HG03139 (cell line): ENCODE measurements around the gene CD58.
"Not testable (repeated sequence)": the region's sequence is repeated elsewhere in the genome, so short reads cannot be mapped to it uniquely, and the experiment has no call there.

ENCODE experiments used
- ATAC-seq: cut with Tn5 transposase; IDR thresholded peaks from one replicate; pipeline ENCODE4 v1.9.1; 2021; ENCODE audit not compliant: unreplicated experiment

CD58 gene

GRCh38 chr1:116593977-116594376 is 23.2 kb upstream of the CD58 start:
- ATAC-seq = not testable (repeated sequence)

GRCh38 chr1:116593401-116593800 is 22.6 kb upstream of the CD58 start:
- ATAC-seq = not testable (repeated sequence)

DNA sequence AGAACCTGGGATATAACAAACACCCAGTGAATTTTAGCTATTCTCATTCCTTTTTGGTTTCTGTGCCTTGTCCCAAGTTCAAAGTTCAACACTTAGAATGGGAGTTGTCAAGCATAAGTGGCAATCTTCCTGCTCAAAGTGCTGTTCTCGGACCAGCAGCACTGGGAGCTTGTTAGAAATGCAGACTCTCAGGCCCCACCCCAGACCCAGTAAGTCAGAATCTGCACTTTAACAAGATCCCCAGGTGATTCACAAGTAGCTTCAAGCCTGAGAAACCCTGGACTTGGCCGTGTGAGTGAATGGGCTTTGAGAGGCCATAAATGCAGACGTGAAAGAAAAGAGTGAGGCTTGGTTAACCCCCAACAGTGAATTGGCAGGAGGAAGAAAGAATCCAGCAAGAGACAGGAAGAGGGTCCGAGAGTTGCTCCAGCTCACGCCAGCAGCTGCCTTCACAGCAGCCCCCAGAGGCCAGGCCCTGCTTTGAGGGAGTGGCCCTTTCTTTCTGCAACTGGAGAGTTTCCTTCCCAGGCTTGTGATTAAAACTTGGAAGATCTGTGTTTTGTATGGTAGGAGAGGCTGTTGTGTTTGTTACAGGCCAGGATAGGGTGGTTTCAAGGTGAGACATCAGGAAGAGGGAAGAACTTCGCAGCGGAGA is 21.3 kb upstream of the CD58 start:
- ATAC-seq = not testable (repeated sequence)

DNA sequence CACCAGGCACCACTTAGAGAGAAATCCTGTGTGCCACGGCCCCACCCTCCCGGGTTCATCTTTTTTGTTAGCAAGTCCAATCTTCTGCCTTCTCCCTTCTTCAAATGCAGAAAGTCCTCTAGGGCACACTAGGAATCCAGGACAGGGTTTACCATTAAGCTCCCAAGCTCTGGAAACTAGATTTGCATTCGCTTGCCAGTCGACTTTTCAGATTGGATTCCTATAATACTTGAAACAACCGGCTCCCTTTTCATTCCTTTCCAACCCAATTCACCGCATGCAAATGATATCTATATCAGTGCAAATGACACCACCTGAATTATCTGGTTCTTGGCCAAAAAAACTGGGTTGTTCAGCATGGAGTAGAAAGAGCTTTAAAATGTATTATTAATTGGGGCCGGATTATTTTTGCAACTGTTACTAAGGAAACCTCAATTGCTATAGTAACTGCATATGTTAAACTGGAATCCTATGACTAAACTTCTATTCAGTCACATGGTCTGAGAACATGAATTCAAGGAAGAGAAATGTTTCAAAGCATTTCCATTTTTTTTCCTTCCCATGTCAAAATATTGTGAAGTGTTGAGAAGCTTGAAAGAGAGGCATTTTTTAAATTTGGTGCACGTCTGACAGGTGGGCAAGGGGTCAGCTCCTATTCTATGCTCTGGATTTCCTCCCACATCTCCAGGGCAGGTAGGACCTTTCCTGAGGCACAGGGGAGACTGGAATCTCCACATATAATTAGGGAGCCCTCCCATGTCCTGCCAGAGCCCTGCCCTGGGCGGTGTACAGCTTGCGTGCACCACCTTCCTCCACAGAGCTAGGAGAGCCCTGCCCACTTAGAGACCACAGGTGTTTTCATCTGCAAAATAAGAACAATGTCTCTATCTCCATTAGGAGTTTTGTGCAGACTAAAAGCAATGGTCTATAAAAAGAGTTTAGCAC is 20.5 kb upstream of the CD58 start:
- not testable (repeated sequence) for ATAC-seq

- ATAC-seq = not testable (repeated sequence)
Measured at GRCh38 chr1:116590359-116591005, 19.7 kb upstream of the CD58 start.

DNA sequence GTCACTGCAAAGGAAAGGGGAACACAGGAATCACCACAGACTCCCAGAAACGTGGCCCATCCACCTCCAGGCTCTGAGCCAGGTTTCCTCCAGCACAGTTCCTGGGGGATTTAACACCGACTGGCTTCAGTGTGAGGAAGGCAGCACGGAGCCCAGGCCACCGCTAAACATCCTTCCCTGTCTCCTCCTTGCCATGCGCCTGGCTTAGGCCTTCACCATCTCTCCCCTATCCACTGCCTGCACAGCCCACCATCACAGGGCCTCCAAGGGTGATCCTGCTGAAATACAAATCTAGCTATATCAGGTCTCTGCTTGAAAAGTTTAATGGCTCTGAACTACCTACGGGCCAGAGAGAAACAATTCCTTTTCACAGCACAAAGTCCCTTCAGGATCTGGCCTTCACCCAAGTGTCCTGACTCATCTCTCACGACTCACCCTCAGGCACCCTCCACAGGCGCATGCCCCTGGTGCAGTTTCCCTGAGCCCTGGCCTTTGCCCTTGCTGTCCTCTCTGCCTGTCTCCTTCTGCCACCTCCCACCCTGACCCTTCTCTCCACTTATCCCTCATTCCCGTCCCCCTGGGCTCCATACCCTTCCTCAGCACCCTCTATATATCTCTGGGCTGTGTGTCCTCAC is 18.4 kb upstream of the CD58 start:
- not testable (repeated sequence) for ATAC-seq

- ATAC-seq = no peak
Measured at GRCh38 chr1:116587501-116588227, 16.8 kb upstream of the CD58 start.

DNA sequence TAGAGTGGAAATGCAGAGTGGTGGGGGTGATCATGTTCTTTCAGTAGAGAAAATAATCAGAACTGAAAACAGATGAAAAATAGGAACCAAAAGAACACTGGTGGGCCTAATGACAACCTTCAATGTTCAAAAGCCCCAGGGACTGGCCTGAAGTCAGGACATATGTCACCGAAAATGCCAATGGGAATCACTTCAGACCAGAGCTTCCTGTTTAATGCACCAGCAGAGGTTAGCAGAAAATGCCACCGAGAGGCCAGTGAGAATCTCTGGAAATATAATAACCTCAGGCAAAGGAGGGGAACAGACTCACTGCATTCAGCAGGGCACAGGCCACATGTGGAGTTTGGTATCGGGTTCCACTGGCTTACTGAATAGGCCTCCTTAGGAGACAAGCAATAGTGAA is 15.9 kb upstream of the CD58 start:
- ATAC-seq = no peak

DNA sequence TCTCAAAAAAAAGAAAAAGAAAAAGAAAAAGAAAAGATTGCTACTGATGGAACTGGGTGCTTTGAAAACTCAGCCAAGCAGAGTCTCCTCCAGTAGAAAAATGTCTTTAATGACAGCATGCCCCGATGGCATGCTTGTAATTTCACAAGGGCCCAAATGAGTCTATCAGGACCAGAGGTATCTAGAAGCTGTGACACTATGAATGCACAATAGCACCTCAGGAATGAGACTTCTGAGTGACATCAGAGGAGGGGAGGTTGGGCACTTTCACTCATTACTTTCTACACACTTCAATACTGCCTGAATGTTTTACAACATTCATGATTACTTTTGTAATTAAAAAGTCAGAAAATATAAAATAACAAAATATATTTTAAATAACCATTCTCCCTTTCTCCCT is 15.1 kb upstream of the CD58 start:
- no peak for ATAC-seq

GRCh38 chr1:116581323-116581885 is 10.6 kb upstream of the CD58 start:
- no peak for ATAC-seq

DNA sequence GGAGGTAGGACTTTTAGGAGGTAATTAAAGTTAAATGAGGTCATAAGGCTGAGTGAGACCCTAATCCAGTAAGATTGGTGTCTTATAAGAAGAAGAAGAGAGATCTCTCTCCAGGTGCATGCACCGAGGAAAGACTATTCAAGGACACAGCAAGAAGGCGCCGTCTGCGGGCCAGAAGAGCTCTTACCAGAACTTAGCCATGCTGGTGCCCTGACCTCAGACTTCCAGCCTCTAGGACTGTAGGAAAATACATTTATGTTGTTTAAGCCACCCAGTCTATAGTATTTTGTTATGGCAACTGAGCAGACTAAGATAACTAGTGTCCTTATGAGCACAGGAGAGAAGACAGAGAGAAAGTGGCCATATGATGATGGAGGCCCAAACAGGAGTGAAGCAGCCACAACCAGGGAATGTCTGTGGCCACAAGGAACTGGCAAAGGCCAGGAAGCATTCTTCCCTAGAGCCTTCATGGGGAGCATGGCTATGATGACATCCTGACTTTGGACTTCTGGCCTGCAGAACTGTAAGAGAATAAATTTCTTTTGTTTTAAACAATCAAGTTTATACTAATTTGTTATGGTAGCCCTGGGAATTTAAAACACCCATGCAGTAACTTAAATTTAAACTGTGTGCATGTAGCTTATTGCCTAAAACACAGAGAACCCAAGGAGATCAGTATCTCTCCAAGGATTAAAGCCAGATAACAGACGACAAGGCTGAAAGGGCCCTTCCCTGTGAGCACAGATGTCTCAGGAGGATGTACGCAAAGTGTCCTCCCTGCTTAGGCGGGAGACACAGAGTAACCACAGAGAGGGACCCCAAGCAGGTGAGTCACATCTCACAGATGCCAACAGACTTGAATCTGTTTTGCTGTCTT is 9.9 kb upstream of the CD58 start:
- no peak for ATAC-seq

DNA sequence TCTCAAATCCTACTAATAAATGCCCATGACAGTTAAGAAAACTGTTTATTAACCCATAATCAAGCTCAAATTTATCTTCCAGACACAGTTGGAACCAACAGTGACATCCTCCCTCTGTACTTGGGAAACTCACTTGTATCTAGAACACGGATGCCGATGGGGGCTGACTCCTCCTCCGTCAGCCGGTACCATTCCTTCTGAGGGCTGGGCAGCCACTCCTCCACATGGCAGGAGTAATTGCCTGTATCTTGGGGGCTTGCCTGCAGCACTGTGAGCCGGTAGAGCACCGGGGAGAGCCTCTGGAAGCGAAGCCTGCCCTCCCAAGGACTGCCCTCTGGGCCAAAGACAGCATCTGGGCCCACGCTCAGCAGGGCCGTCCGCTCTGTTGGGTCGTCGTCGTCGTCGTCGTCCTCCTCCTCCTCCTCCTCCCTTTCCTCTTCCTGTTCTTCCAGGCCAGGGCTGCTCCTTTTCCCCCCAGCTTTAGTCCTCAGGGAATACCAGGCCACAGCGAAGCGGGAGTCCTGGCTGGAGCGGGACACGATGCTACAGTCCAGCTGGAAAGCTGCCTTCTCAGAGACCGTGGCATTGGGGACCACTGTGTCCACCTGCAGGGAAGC is 8.5 kb upstream of the CD58 start:
- no peak for ATAC-seq

- ATAC-seq = no peak
Measured at GRCh38 chr1:116578581-116578980, 7.8 kb upstream of the CD58 start.

- ATAC-seq = no peak
Measured at GRCh38 chr1:116577759-116578314, 7.0 kb upstream of the CD58 start.

- ATAC-seq = no peak
Measured at GRCh38 chr1:116574581-116575291, 3.9 kb upstream of the CD58 start.

- ATAC-seq = no peak
Measured at GRCh38 chr1:116573431-116574095, 2.7 kb upstream of the CD58 start.

DNA sequence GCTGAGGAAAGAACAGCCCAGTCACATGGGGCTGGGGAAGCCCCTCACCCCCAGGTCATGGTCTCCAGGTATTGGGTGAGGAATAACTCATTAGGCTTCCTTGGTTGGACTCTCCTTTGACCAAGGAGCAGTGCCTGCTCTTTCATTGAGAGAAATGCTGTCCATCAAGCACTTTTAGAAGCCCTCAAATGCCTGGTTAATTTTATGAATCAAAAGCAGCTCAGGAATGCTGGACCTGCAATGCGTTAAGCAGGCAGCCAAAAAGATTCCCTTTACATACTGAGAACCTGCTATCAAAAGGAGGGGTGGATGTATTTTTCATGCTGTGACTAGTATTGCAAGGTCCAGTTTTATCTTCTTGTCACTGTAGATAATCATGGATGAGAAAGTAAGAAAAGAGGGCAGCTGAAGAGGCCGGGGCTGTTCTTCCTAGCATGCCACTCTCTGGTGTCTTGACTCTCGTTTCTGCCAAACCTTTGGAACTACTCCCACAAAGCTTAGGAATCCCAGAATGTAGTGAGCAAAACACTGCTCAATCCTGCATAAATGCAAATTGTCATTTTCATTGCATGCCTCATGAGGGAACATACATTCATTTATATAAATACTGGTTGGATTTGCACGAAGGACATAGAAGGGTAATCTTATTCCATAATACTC is 2.1 kb upstream of the CD58 start:
- no peak for ATAC-seq
